Suprapubic skin (tissue), 3 donors: Measurements from ENCODE around the gene NFATC2.

Source experiments
- CTCF ChIP-seq, 2 donors: fragments of 200-600 bp in 1 of 2; fragments of 450-650 bp in 1 of 2; sonication (generic) in 1 of 2; IDR thresholded peaks; one replicate each; pipeline ENCODE4 v1.5.1; 2016 to 2019; ENCODE audit warnings: antibody characterized with exemption in 2 of 2, mild to moderate bottlenecking in 1 of 2, moderate library complexity in 1 of 2
- POLR2AphosphoS5 ChIP-seq, 3 donors: sonication (generic); formaldehyde crosslinking; IDR thresholded peaks; one replicate each; pipeline ENCODE4 v1.6.1; 2017; ENCODE audit warnings: antibody characterized with exemption in 3 of 3

DNA sequence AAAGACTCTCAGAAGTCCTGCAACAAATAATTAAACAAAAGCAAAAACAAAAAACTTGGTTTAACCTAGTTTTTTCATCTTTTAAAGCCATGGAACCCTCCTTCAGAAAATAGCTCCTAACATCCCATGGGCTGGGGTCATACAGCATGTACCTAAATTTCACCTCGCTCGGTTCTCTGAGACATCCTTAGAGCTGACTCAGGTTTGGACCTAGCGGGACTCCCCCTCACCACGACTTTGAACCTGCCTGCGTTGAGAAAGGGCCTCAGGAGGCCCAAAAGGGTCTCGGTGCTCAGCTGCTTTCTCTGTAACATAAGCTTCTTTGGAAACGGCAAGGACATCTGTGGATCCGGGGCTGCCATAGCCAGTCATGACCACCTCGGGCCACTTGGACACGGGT lies 112.8 kb downstream of the NFATC2 start:
- no peak for TF ChIP-seq POLR2AphosphoS5 (IDR thresholded peaks at IDR 0.05)
- TF ChIP-seq CTCF (IDR thresholded peaks at IDR 0.05) = no peak
